ENCODE data around the gene FAM20A. TPM values are rescaled to one million over a fixed set of nuclear protein-coding genes. Genes with fewer than 3 reads are reported as not detected.
A peak's percentile ranks its signal among the peaks of the same experiment; 100 is the strongest.

Gene FAM20A
- total RNA-seq, 4 donors from 2014 or later, result 0.78 to 6.4 (median 4.7) TPM

DNA sequence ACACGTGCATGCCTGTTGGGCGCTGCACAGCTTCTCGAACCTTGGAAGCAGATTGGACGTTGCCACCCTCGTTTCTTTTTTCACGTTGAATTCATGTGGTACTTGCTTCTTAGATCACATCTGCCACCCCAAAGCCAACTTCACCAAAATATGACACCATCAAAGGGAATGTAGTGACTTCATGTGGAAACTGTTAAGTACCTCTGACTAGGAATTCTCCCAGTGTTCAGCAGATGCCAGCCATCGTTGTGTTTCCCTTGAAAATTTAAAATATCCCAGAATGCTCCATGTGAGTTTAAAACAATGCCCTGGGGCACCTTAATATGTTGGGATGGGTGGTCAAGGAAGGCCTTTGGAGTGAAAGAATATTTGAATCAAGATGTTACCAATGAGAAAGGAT is 22.6 kb upstream of the FAM20A start:
- 67% methylated on average over 7 of the region's 7 CpGs for WGBS
- H3K4me1 ChIP-seq, result peaks cover 4% of the 10 kb centered on the region
- H3K27ac ChIP-seq, result no peak overlapping the region

GRCh38 chr17:68622423-68622822 is 21.3 kb upstream of the FAM20A start:
- no peak overlapping the region for H3K27ac ChIP-seq
- H3K4me3 ChIP-seq, result no peak overlapping the region
- no peaks in the 10 kb centered on the region for H3K4me1 ChIP-seq
- no peaks in the 10 kb centered on the region for H3K36me3 ChIP-seq
- no peak for DNase-seq (ENCODE audit: low spot score in 2 of 2)
- H3K27me3 ChIP-seq, result no peaks in the 10 kb centered on the region
- H3K9me3 ChIP-seq, result no peaks in the 10 kb centered on the region
- no peak for TF ChIP-seq CTCF (IDR thresholded peaks at IDR 0.05)
- no peak for TF ChIP-seq EP300 (IDR thresholded peaks at IDR 0.05)
- TF ChIP-seq POLR2A (IDR thresholded peaks at IDR 0.05), result no peak
- no peak for TF ChIP-seq POLR2AphosphoS5 (IDR thresholded peaks at IDR 0.05)

More for the DNA sequence above, 22.6 kb upstream of the FAM20A start:
- no peak overlapping the region for H3K4me3 ChIP-seq
- no peaks in the 10 kb centered on the region for H3K27me3 ChIP-seq
- TF ChIP-seq EP300 (IDR thresholded peaks at IDR 0.05), result no peak
- TF ChIP-seq POLR2AphosphoS5 (IDR thresholded peaks at IDR 0.05), result no peak
- TF ChIP-seq POLR2A (IDR thresholded peaks at IDR 0.05), result no peak
- no peak for TF ChIP-seq CTCF (IDR thresholded peaks at IDR 0.05)
- H3K36me3 ChIP-seq, result no peaks in the 10 kb centered on the region
- no peak for DNase-seq (ENCODE audit: low spot score in 2 of 2)
- H3K9me3 ChIP-seq, result no peaks in the 10 kb centered on the region

DNA sequence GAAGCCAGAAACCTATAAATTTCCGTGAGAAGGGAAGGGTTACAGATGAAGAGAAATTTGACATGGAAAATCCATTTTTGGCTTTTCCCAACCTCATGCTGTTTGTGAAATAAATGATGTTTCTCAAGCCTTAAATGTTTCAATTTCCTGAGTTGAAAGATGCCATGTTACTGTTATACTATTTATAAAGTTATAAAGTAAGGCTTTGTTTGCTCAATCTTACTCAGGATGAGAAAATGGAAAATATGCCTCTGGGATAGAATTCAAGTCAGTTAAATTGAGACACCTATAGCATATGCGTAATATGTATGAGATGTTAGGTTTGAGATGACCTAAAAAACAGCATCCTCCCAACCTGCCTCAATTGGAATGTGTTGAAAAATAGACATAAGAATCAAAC is 19.9 kb upstream of the FAM20A start:
- no peaks in the 10 kb centered on the region for H3K9me3 ChIP-seq
- 65% methylated on average over 2 of the region's 2 CpGs for WGBS
- no peak overlapping the region for H3K27ac ChIP-seq

DNA sequence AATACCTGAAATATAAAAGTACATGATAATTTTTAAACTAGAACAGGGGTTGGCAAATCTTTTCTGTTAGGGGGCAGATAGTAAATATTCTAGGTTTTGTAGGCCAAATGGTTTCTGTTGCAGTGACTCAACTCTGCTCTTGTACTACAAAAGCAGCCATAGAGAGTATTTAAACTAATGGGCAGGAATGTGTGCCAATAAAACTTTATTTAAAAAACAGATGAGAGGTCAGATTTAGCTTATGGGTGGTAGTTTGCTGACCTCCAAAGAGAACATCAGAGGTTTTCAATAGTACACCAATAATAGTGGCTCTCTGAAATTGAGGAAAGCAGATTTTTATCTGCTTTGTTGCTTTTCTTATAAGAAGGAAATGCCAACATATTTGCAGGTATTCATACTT is 15.2 kb upstream of the FAM20A start:
- no peak for DNase-seq (ENCODE audit: low spot score in 2 of 2)
- H3K4me1 ChIP-seq, result no peaks in the 10 kb centered on the region
- H3K4me3 ChIP-seq, result no peak overlapping the region
- no peaks in the 10 kb centered on the region for H3K27me3 ChIP-seq
- TF ChIP-seq EP300 (IDR thresholded peaks at IDR 0.05) (no peak), CTCF (IDR thresholded peaks at IDR 0.05) (no peak), POLR2AphosphoS5 (IDR thresholded peaks at IDR 0.05) (no peak), POLR2A (IDR thresholded peaks at IDR 0.05) (no peak)
- H3K36me3 ChIP-seq, result no peaks in the 10 kb centered on the region
- no peaks in the 10 kb centered on the region for H3K9me3 ChIP-seq
- H3K27ac ChIP-seq, result no peak overlapping the region

More for the DNA sequence above, 19.9 kb upstream of the FAM20A start:
- H3K36me3 ChIP-seq, result no peaks in the 10 kb centered on the region
- no peak for TF ChIP-seq EP300 (IDR thresholded peaks at IDR 0.05)
- no peaks in the 10 kb centered on the region for H3K27me3 ChIP-seq
- no peaks in the 10 kb centered on the region for H3K4me1 ChIP-seq
- no peak for DNase-seq (ENCODE audit: low spot score in 2 of 2)
- no peak overlapping the region for H3K4me3 ChIP-seq

DNA sequence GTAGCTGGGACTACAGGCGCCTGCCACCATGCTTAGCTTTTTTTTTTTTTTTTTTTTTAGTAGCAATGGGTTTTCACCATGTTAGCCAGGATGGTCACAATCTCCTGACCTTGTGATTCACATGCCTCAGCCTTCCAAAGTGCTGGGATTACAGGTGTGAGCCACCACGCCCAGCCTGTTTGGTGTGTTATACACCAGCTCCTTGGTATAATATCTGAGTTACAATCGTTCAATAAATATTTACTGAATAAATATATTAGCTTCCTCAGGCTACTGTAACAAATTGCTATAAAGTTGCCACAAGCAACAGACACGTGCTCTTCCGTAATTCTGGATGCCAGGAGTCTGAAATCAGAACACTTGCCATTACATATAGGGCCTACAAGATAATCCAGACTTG is 13.6 kb upstream of the FAM20A start:
- no peak for DNase-seq (ENCODE audit: low spot score in 2 of 2)
- Histone ChIP-seq H3K4me3 (no peak overlapping the region), H3K9me3 (peaks cover 6% of the 10 kb centered on the region), H3K36me3 (no peaks in the 10 kb centered on the region), H3K27ac (no peak overlapping the region), H3K4me1 (no peaks in the 10 kb centered on the region), H3K27me3 (no peaks in the 10 kb centered on the region)
- TF ChIP-seq CTCF (IDR thresholded peaks at IDR 0.05) (no peak), POLR2A (IDR thresholded peaks at IDR 0.05) (no peak), EP300 (IDR thresholded peaks at IDR 0.05) (no peak), POLR2AphosphoS5 (IDR thresholded peaks at IDR 0.05) (no peak)
- WGBS, result 89% methylated on average over 5 of the region's 5 CpGs

DNA sequence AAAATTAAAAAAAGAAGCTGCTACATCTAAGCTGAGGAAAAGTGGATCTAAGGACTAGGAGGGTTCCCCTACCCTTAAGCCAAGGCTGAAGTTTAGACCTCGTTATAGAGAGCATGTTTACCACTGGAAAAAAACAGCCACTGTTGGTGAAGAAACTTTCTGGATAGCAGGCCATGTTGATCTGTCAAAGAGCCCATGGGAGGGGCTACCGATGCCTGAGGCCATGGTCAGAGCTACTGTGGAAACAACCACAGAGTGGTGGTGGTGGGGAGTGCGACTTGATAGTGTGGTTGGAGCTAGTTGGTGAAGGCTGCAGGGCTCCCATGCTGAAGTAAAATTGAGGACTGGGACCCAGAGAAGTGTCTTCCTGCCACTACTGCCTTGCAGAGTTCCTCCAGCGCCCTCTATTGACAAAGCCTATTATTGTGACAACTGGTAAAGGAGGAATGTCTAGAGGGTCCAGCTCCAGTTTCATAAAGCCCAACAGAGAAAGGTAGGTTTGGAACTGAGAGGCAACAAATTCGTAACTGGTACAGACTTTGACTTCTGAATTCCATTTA is 12.7 kb upstream of the FAM20A start:
- no peak for DNase-seq (ENCODE audit: low spot score in 2 of 2)
- no peaks in the 10 kb centered on the region for H3K4me1 ChIP-seq
- TF ChIP-seq EP300 (IDR thresholded peaks at IDR 0.05), result no peak
- no peak for TF ChIP-seq POLR2A (IDR thresholded peaks at IDR 0.05)
- TF ChIP-seq CTCF (IDR thresholded peaks at IDR 0.05), result peak; percentile 7 to 49
- no peak for TF ChIP-seq POLR2AphosphoS5 (IDR thresholded peaks at IDR 0.05)
- H3K27me3 ChIP-seq, result no peaks in the 10 kb centered on the region
- H3K9me3 ChIP-seq, result peaks cover 11% of the 10 kb centered on the region
- H3K36me3 ChIP-seq, result no peaks in the 10 kb centered on the region
- H3K4me3 ChIP-seq, result no peak overlapping the region
- no peak overlapping the region for H3K27ac ChIP-seq
- 51% methylated on average over 5 of the region's 5 CpGs for WGBS
